Measurements from ENCODE around the gene S100A11.

The S100A11 gene

GRCh38 chr1:151989211-151989862 is 47.5 kb downstream of the S100A11 start:
- H3K36me3 Mint-ChIP-seq, result peaks cover 5% of the 10 kb centered on the region
- peak overlapping the region; percentile 17 for H3K4me3 Mint-ChIP-seq
- H3K9me3 Mint-ChIP-seq (ENCODE audit: low read depth), result no peaks in the 10 kb centered on the region
- H3K27ac Mint-ChIP-seq, result peak overlapping the region; percentile 46
- peaks cover 83% of the 10 kb centered on the region for H3K4me1 Mint-ChIP-seq (ENCODE audit: low read depth)
- no peaks in the 10 kb centered on the region for H3K27me3 Mint-ChIP-seq

- Mint-ChIP-seq H3K4me1 (ENCODE audit: low read depth) (peaks cover 88% of the 10 kb centered on the region), H3K27ac (peak overlapping the region; percentile 55), H3K9me3 (ENCODE audit: low read depth) (no peaks in the 10 kb centered on the region), H3K4me3 (no peak overlapping the region), H3K36me3 (peaks cover 5% of the 10 kb centered on the region), H3K27me3 (no peaks in the 10 kb centered on the region)
Measured at GRCh38 chr1:151988405-151988923, 48.3 kb downstream of the S100A11 start.

GRCh38 chr1:151986501-151987190 is 50.2 kb downstream of the S100A11 start:
- Mint-ChIP-seq H3K4me3 (no peak overlapping the region), H3K9me3 (ENCODE audit: low read depth) (no peaks in the 10 kb centered on the region), H3K27ac (peak overlapping the region; percentile 37), H3K36me3 (peaks cover 16% of the 10 kb centered on the region), H3K4me1 (ENCODE audit: low read depth) (peaks cover 80% of the 10 kb centered on the region), H3K27me3 (no peaks in the 10 kb centered on the region)

- H3K27ac Mint-ChIP-seq, result no peak overlapping the region
Measured at GRCh38 chr1:151985768-151986167, 51.0 kb downstream of the S100A11 start.

DNA sequence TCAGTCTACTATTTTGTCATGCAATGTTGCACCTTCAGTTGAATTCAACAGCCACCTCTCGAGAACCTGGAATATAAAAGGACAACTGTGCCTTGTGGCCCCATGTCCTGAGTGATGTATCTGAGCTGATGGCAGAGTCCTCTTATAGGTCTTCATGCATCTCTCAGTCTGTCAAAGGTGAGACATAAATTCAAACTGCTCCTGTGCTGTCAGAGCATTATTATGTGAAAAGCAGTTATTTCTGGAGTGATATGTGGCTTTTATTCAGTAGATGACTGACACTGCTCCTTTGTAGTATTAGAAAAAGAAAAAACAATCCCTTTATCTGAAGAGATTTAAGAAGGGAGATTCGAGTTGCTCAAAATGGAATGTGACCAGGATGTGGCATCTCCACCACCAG is 51.5 kb downstream of the S100A11 start:
- Mint-ChIP-seq H3K27me3 (no peaks in the 10 kb centered on the region), H3K36me3 (peaks cover 24% of the 10 kb centered on the region), H3K4me3 (no peak overlapping the region), H3K4me1 (ENCODE audit: low read depth) (peaks cover 67% of the 10 kb centered on the region), H3K27ac (peak overlapping the region; percentile 88), H3K9me3 (ENCODE audit: low read depth) (no peaks in the 10 kb centered on the region)

More at GRCh38 chr1:151985768-151986167, 51.0 kb downstream of the S100A11 start:
- Mint-ChIP-seq H3K4me1 (ENCODE audit: low read depth) (peaks cover 72% of the 10 kb centered on the region), H3K9me3 (ENCODE audit: low read depth) (no peaks in the 10 kb centered on the region), H3K27me3 (no peaks in the 10 kb centered on the region), H3K4me3 (no peak overlapping the region), H3K36me3 (peaks cover 22% of the 10 kb centered on the region)

- Mint-ChIP-seq H3K27ac (peak overlapping the region; percentile 88), H3K4me1 (ENCODE audit: low read depth) (peaks cover 58% of the 10 kb centered on the region), H3K36me3 (peaks cover 24% of the 10 kb centered on the region), H3K27me3 (no peaks in the 10 kb centered on the region), H3K4me3 (peak overlapping the region; percentile 46), H3K9me3 (ENCODE audit: low read depth) (no peaks in the 10 kb centered on the region)
Measured at GRCh38 chr1:151984313-151984956, 52.4 kb downstream of the S100A11 start.
